ENCODE measurements around the gene ASTL. TPM values are rescaled to one million over a fixed set of nuclear protein-coding genes. Genes with fewer than 3 reads are reported as not detected.

The ASTL gene
- total RNA-seq, 1 experiment from 2014 or later: 0.79 TPM

DNA sequence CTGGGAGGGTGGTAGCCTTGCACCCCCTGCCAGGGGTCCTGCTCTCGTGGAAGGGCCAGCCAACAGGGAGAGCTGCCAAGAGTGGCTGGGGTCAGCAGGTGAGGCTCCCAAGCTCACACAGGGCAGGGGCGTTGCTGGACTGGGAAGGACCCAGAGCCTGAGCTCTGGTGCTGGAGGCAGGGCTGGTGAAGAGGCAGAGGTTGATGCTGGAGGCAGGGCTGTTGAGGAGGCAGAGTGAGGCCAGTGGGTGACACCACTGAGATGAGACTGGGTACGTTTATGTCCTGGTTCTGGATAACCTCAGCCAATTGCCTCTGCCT, 29.0 kb downstream of the ASTL start:
- TF ChIP-seq SP1 (CRISPR knock-in tag; conservative IDR thresholded peaks at IDR 0.05): no peak
- H3K9me3 Mint-ChIP-seq: peaks cover 11% of the 10 kb centered on the region
- POLR2A ChIA-PET: no interaction called here
- CTCF ChIA-PET: interaction anchor here (0.8 to 3.2 kb wide), 6 partner anchors 8 to 65 kb away, joined by 3 to 28 read pairs (median 9); partner anchors contain the start of gene ASTL
- no peaks in the 10 kb centered on the region; the same call in 1 of the 2 replicates for H3K27me3 Mint-ChIP-seq (ENCODE audit: low read depth)
- peaks cover 23% of the 10 kb centered on the region for H3K4me1 Mint-ChIP-seq
- H3K36me3 Mint-ChIP-seq: peaks cover 4% of the 10 kb centered on the region; the same call in 1 of the 2 replicates
- H3K27ac Mint-ChIP-seq: 0 out of 2 replicates have a peak overlapping the region, but pooled peaks have one; percentile 19
- no peak for ATAC-seq
- peak; percentile 9 for DNase-seq (ENCODE audit: low spot score)
- H3K4me3 Mint-ChIP-seq: no peak overlapping the region

DNA sequence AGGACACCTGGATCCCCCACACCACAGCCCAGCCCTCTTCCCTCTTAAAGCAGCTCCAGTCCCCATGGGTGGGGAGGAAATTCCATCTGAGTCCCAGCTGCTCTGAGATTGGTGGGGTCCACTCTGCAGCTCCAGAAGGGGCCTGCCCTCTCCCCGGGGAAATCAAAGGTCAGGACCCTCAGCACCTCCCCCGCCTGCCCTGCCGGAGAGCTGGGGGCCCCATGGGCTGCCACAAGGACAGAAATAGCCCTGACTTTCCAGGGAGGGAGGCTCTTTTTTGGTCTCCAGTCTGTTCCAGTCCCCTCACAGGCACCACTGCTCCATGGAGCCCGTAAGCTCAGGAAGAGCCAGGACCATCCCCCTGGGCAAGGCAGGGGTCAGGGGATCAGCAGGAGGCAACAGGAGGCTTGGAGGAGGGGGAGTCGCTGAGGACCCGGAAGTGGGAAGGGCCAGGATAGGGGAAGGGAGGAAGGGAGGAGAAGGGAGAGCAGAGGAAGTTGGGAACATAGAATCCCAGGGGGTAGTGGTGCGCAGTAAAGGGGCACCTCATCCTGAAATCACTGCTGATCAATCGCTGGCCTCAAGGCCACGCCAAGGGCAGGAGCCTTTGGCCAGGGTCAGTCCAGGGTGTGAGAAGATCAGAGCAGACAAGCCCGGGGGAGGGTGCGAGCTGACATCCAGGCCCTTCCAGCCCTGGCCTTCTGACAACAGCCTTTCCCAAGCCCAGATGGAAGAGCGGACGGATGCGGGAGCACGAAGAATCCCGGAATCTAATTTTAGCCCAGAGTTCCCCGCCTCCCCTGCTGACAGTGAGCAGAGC, 29.6 kb downstream of the ASTL start:
- peak; percentile 74 for ATAC-seq
- DNase-seq (ENCODE audit: low spot score): peak; percentile 38
- TF ChIP-seq, protein P1, sequence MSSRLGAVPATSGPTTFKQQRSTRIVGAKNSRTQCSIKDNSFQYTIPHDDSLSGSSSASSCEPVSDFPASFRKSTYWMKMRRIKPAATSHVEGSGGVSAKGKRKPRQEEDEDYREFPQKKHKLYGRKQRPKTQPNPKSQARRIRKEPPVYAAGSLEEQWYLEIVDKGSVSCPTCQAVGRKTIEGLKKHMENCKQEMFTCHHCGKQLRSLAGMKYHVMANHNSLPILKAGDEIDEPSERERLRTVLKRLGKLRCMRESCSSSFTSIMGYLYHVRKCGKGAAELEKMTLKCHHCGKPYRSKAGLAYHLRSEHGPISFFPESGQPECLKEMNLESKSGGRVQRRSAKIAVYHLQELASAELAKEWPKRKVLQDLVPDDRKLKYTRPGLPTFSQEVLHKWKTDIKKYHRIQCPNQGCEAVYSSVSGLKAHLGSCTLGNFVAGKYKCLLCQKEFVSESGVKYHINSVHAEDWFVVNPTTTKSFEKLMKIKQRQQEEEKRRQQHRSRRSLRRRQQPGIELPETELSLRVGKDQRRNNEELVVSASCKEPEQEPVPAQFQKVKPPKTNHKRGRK (CRISPR knock-in tag; IDR thresholded peaks at IDR 0.05; ENCODE audit: borderline replicate concordance): no peak
- TF ChIP-seq E2F5 (CRISPR knock-in tag; IDR thresholded peaks at IDR 0.05) (no peak), ZNF423 (CRISPR knock-in tag; IDR thresholded peaks at IDR 0.05) (peak; percentile 35; the same call in 1 of the 2 replicates), ETV6 (CRISPR knock-in tag; IDR thresholded peaks at IDR 0.05) (peak; percentile 88; the same call in 1 of the 2 replicates), CREM (CRISPR knock-in tag; IDR thresholded peaks at IDR 0.05) (no peak), KAT7 (CRISPR knock-in tag; IDR thresholded peaks at IDR 0.05; ENCODE audit: borderline replicate concordance) (no peak), JAZF1 (CRISPR knock-in tag; IDR thresholded peaks at IDR 0.05) (no peak), FOXP4 (CRISPR knock-in tag; IDR thresholded peaks at IDR 0.05) (0 out of 2 replicates have a peak, but pooled peaks have one; percentile 29), CBFB (CRISPR knock-in tag; IDR thresholded peaks at IDR 0.05; ENCODE audit: low read depth) (no peak), ZNF121 (CRISPR knock-in tag; IDR thresholded peaks at IDR 0.05) (no peak), CTCF (IDR thresholded peaks at IDR 0.05) (no peak), GRHL2 (CRISPR knock-in tag; IDR thresholded peaks at IDR 0.05; ENCODE audit: insufficient replicate concordance, severe bottlenecking) (no peak)
- TF ChIP-seq, protein P2, sequence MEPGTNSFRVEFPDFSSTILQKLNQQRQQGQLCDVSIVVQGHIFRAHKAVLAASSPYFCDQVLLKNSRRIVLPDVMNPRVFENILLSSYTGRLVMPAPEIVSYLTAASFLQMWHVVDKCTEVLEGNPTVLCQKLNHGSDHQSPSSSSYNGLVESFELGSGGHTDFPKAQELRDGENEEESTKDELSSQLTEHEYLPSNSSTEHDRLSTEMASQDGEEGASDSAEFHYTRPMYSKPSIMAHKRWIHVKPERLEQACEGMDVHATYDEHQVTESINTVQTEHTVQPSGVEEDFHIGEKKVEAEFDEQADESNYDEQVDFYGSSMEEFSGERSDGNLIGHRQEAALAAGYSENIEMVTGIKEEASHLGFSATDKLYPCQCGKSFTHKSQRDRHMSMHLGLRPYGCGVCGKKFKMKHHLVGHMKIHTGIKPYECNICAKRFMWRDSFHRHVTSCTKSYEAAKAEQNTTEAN (CRISPR knock-in tag; IDR thresholded peaks at IDR 0.05): no peak
- POLR2A ChIA-PET: interaction anchor here (1.0 to 1.2 kb wide), 2 partner anchors 16 to 17 kb away, joined by 3 read pairs; no protein-coding TSS in a partner anchor
- Mint-ChIP-seq H3K9me3 (peaks cover 11% of the 10 kb centered on the region), H3K4me3 (peak overlapping the region; percentile 33; the same call in 1 of the 2 replicates), H3K27ac (peak overlapping the region; percentile 19; the same call in 1 of the 2 replicates), H3K36me3 (peaks cover 4% of the 10 kb centered on the region; the same call in 1 of the 2 replicates), H3K27me3 (ENCODE audit: low read depth) (no peaks in the 10 kb centered on the region; the same call in 1 of the 2 replicates), H3K4me1 (peaks cover 23% of the 10 kb centered on the region)
- CTCF ChIA-PET: interaction anchor here (0.8 to 3.2 kb wide), 11 partner anchors 9 to 116 kb away, joined by 3 to 28 read pairs (median 4); partner anchors contain the start of gene ASTL
